Measurements from ENCODE around the gene AKR7A2.

Gene AKR7A2

GRCh38 chr1:19311931-19312781 is at the start of gene AKR7A2, which contains the start of gene SLC66A1:
TSS of gene AKR7A2 (minus strand) at chr1:19312144. CDS start at chr1:19312124, 20 bp downstream.
TSS of gene SLC66A1 (plus strand) at chr1:19312326. CDS start at chr1:19317678, 5,352 bp downstream.
- H3K4me1 ChIP-seq (ENCODE audit: control insufficient read depth, insufficient read depth, low read length), result peaks cover 6% of the 10 kb centered on the region
- H3K36me3 ChIP-seq (ENCODE audit: control insufficient read depth, insufficient read depth, low read length), result peaks cover 6% of the 10 kb centered on the region
- H3K27me3 ChIP-seq (ENCODE audit: control insufficient read depth, insufficient read depth, low read length), result no peaks in the 10 kb centered on the region
- peak within 1 kb of the TSS; percentile 59 for H3K9ac ChIP-seq (ENCODE audit: low read length)
- H3K4me3 ChIP-seq (ENCODE audit: low read length), result peak within 1 kb of the TSS; percentile 79
- H3K27ac ChIP-seq (ENCODE audit: low read depth, low read length), result peak within 1 kb of the TSS; percentile 75

GRCh38 chr1:19360843-19361610 is 49.1 kb upstream of the AKR7A2 start:
- Histone ChIP-seq H3K9ac (ENCODE audit: low read length) (no peak overlapping the region), H3K4me3 (ENCODE audit: low read length) (no peak overlapping the region), H3K27me3 (ENCODE audit: control insufficient read depth, insufficient read depth, low read length) (no peaks in the 10 kb centered on the region), H3K27ac (ENCODE audit: low read depth, low read length) (no peak overlapping the region), H3K36me3 (ENCODE audit: control insufficient read depth, insufficient read depth, low read length) (peaks cover 7% of the 10 kb centered on the region), H3K4me1 (ENCODE audit: control insufficient read depth, insufficient read depth, low read length) (no peaks in the 10 kb centered on the region)

GRCh38 chr1:19360432-19360831 is 48.5 kb upstream of the AKR7A2 start:
- Histone ChIP-seq H3K4me3 (ENCODE audit: low read length) (no peak overlapping the region), H3K9ac (ENCODE audit: low read length) (no peak overlapping the region), H3K27me3 (ENCODE audit: control insufficient read depth, insufficient read depth, low read length) (no peaks in the 10 kb centered on the region), H3K4me1 (ENCODE audit: control insufficient read depth, insufficient read depth, low read length) (no peaks in the 10 kb centered on the region), H3K27ac (ENCODE audit: low read depth, low read length) (no peak overlapping the region), H3K36me3 (ENCODE audit: control insufficient read depth, insufficient read depth, low read length) (peaks cover 13% of the 10 kb centered on the region)

- Histone ChIP-seq H3K4me3 (ENCODE audit: low read length) (no peak overlapping the region), H3K27me3 (ENCODE audit: control insufficient read depth, insufficient read depth, low read length) (no peaks in the 10 kb centered on the region), H3K27ac (ENCODE audit: low read depth, low read length) (no peak overlapping the region), H3K9ac (ENCODE audit: low read length) (no peak overlapping the region), H3K36me3 (ENCODE audit: control insufficient read depth, insufficient read depth, low read length) (peaks cover 13% of the 10 kb centered on the region), H3K4me1 (ENCODE audit: control insufficient read depth, insufficient read depth, low read length) (no peaks in the 10 kb centered on the region)
Observed at GRCh38 chr1:19360016-19360415, 48.1 kb upstream of the AKR7A2 start.

- Histone ChIP-seq H3K9ac (ENCODE audit: low read length) (no peak overlapping the region), H3K4me1 (ENCODE audit: control insufficient read depth, insufficient read depth, low read length) (no peaks in the 10 kb centered on the region), H3K27me3 (ENCODE audit: control insufficient read depth, insufficient read depth, low read length) (no peaks in the 10 kb centered on the region), H3K27ac (ENCODE audit: low read depth, low read length) (no peak overlapping the region), H3K4me3 (ENCODE audit: low read length) (no peak overlapping the region), H3K36me3 (ENCODE audit: control insufficient read depth, insufficient read depth, low read length) (peaks cover 20% of the 10 kb centered on the region)
Observed at GRCh38 chr1:19359357-19359756, 47.4 kb upstream of the AKR7A2 start.

GRCh38 chr1:19358710-19359109 is 46.8 kb upstream of the AKR7A2 start:
- Histone ChIP-seq H3K36me3 (ENCODE audit: control insufficient read depth, insufficient read depth, low read length) (peaks cover 25% of the 10 kb centered on the region), H3K4me1 (ENCODE audit: control insufficient read depth, insufficient read depth, low read length) (no peaks in the 10 kb centered on the region), H3K4me3 (ENCODE audit: low read length) (no peak overlapping the region), H3K27ac (ENCODE audit: low read depth, low read length) (no peak overlapping the region), H3K27me3 (ENCODE audit: control insufficient read depth, insufficient read depth, low read length) (no peaks in the 10 kb centered on the region), H3K9ac (ENCODE audit: low read length) (no peak overlapping the region)

GRCh38 chr1:19357299-19357986 is 45.5 kb upstream of the AKR7A2 start:
- H3K27ac ChIP-seq (ENCODE audit: low read depth, low read length), result no peak overlapping the region
- no peaks in the 10 kb centered on the region for H3K27me3 ChIP-seq (ENCODE audit: control insufficient read depth, insufficient read depth, low read length)
- H3K36me3 ChIP-seq (ENCODE audit: control insufficient read depth, insufficient read depth, low read length), result peaks cover 30% of the 10 kb centered on the region
- H3K9ac ChIP-seq (ENCODE audit: low read length), result no peak overlapping the region
- no peak overlapping the region for H3K4me3 ChIP-seq (ENCODE audit: low read length)
- peaks cover 2% of the 10 kb centered on the region for H3K4me1 ChIP-seq (ENCODE audit: control insufficient read depth, insufficient read depth, low read length)

- no peak overlapping the region for H3K27ac ChIP-seq (ENCODE audit: low read depth, low read length)
- peaks cover 30% of the 10 kb centered on the region for H3K36me3 ChIP-seq (ENCODE audit: control insufficient read depth, insufficient read depth, low read length)
- no peaks in the 10 kb centered on the region for H3K27me3 ChIP-seq (ENCODE audit: control insufficient read depth, insufficient read depth, low read length)
- H3K9ac ChIP-seq (ENCODE audit: low read length), result no peak overlapping the region
- H3K4me1 ChIP-seq (ENCODE audit: control insufficient read depth, insufficient read depth, low read length), result peaks cover 12% of the 10 kb centered on the region
- no peak overlapping the region for H3K4me3 ChIP-seq (ENCODE audit: low read length)
Observed at GRCh38 chr1:19356266-19356665, 44.3 kb upstream of the AKR7A2 start.

GRCh38 chr1:19354531-19354981 is 42.6 kb upstream of the AKR7A2 start:
- Histone ChIP-seq H3K9ac (ENCODE audit: low read length) (no peak overlapping the region), H3K27me3 (ENCODE audit: control insufficient read depth, insufficient read depth, low read length) (no peaks in the 10 kb centered on the region), H3K27ac (ENCODE audit: low read depth, low read length) (no peak overlapping the region), H3K4me3 (ENCODE audit: low read length) (no peak overlapping the region), H3K36me3 (ENCODE audit: control insufficient read depth, insufficient read depth, low read length) (peaks cover 34% of the 10 kb centered on the region), H3K4me1 (ENCODE audit: control insufficient read depth, insufficient read depth, low read length) (peaks cover 13% of the 10 kb centered on the region)

GRCh38 chr1:19353596-19353995 is 41.7 kb upstream of the AKR7A2 start:
- Histone ChIP-seq H3K4me1 (ENCODE audit: control insufficient read depth, insufficient read depth, low read length) (peaks cover 13% of the 10 kb centered on the region), H3K27ac (ENCODE audit: low read depth, low read length) (peak overlapping the region; percentile 69), H3K27me3 (ENCODE audit: control insufficient read depth, insufficient read depth, low read length) (no peaks in the 10 kb centered on the region), H3K36me3 (ENCODE audit: control insufficient read depth, insufficient read depth, low read length) (peaks cover 37% of the 10 kb centered on the region), H3K4me3 (ENCODE audit: low read length) (no peak overlapping the region), H3K9ac (ENCODE audit: low read length) (no peak overlapping the region)

- peak overlapping the region; percentile 69 for H3K27ac ChIP-seq (ENCODE audit: low read depth, low read length)
- H3K27me3 ChIP-seq (ENCODE audit: control insufficient read depth, insufficient read depth, low read length), result no peaks in the 10 kb centered on the region
- peaks cover 37% of the 10 kb centered on the region for H3K36me3 ChIP-seq (ENCODE audit: control insufficient read depth, insufficient read depth, low read length)
- no peak overlapping the region for H3K9ac ChIP-seq (ENCODE audit: low read length)
- peaks cover 13% of the 10 kb centered on the region for H3K4me1 ChIP-seq (ENCODE audit: control insufficient read depth, insufficient read depth, low read length)
- H3K4me3 ChIP-seq (ENCODE audit: low read length), result no peak overlapping the region
Observed at GRCh38 chr1:19352839-19353238, 40.9 kb upstream of the AKR7A2 start.

- Histone ChIP-seq H3K27ac (ENCODE audit: low read depth, low read length) (peak overlapping the region; percentile 69), H3K27me3 (ENCODE audit: control insufficient read depth, insufficient read depth, low read length) (no peaks in the 10 kb centered on the region), H3K4me3 (ENCODE audit: low read length) (no peak overlapping the region), H3K4me1 (ENCODE audit: control insufficient read depth, insufficient read depth, low read length) (peaks cover 13% of the 10 kb centered on the region), H3K9ac (ENCODE audit: low read length) (no peak overlapping the region), H3K36me3 (ENCODE audit: control insufficient read depth, insufficient read depth, low read length) (peaks cover 37% of the 10 kb centered on the region)
Observed at GRCh38 chr1:19351873-19352272, 39.9 kb upstream of the AKR7A2 start.

All from rectal smooth muscle tissue (tissue), 1 donor.